ENCODE results near the gene OR2L13. TPM values are rescaled to one million over a fixed set of nuclear protein-coding genes. Genes with fewer than 3 reads are reported as not detected.

The OR2L13 gene
- polyA plus RNA-seq, 4 donors, result 0.16 TPM; not detected in 3

Other genes with a start within 250 kb of the OR2L13 start
- 1 to 10 TPM in 1 of 4 donors, under 1 TPM in 1, not detected in 2; 0.37 to 1.0 TPM for gene TRIM58, start 238.0 kb upstream of the OR2L13 start, polyA plus RNA-seq
- gene OR2W3, start 199.6 kb upstream of the OR2L13 start, polyA plus RNA-seq, result under 1 TPM in 2 of 4 donors, not detected in 2; 0.09 to 0.76 TPM
- gene OR2T8, start 174.9 kb upstream of the OR2L13 start, polyA plus RNA-seq, result under 1 TPM in 1 of 4 donors, not detected in 3; 0.06 TPM
- not detected for gene OR2AJ1, start 170.3 kb upstream of the OR2L13 start, polyA plus RNA-seq
- gene OR2L8, start 146.3 kb upstream of the OR2L13 start, polyA plus RNA-seq, result not detected
- gene OR2AK2, start 130.0 kb upstream of the OR2L13 start, polyA plus RNA-seq, result not detected
- not detected for gene OR2L5, start 81.5 kb upstream of the OR2L13 start, polyA plus RNA-seq
- gene OR2L2, start 65.1 kb upstream of the OR2L13 start, polyA plus RNA-seq, result under 1 TPM in 2 of 4 donors, not detected in 2; 0.01 to 0.53 TPM
- gene OR2L3, start 48.3 kb upstream of the OR2L13 start, polyA plus RNA-seq, result not detected
- not detected for gene OR2M5, start 50.0 kb downstream of the OR2L13 start, polyA plus RNA-seq
- not detected for gene OR2M2, start 79.6 kb downstream of the OR2L13 start, polyA plus RNA-seq
- gene OR2M3, start 102.1 kb downstream of the OR2L13 start, polyA plus RNA-seq, result under 1 TPM in 1 of 4 donors, not detected in 3; under 0.01 TPM
- not detected for gene OR2M4, start 136.2 kb downstream of the OR2L13 start, polyA plus RNA-seq
- gene OR2T33, start 182.8 kb downstream of the OR2L13 start, polyA plus RNA-seq, result not detected
- gene OR2T12, start 208.2 kb downstream of the OR2L13 start, polyA plus RNA-seq, result not detected
- gene OR2M7, start 229.4 kb downstream of the OR2L13 start, polyA plus RNA-seq, result not detected